GM13976 (cell line): ENCODE results near the gene CH25H.
"Not testable (repeated sequence)": the region's sequence is repeated elsewhere in the genome, so short reads cannot be mapped to it uniquely, and the experiment has no call there.

Experiments used
- DNase-seq: peaks from one replicate; pipeline ENCODE4 v3.0.0; 2012; ENCODE audit warnings: low spot score
- in situ Hi-C: fragments of 300-500 bp; cut with MboI; formaldehyde crosslinking; loops from one replicate; pipeline ENCODE4 v1.12.0; 2022; ENCODE audit warnings: low sequenced_read_pairs, mixed read lengths, inconsistent platforms; ENCODE audit not compliant: unreplicated experiment
- TF ChIP-seq, protein P1 (sequence below): IDR thresholded peaks from 2 replicates; pipeline ENCODE4 v1.5.1; 2012; ENCODE audit warnings: borderline replicate concordance, mild to moderate bottlenecking; ENCODE audit not compliant: insufficient read depth; ENCODE audit errors: extremely low read depth, missing control alignments, control extremely low read depth

The CH25H gene

DNA sequence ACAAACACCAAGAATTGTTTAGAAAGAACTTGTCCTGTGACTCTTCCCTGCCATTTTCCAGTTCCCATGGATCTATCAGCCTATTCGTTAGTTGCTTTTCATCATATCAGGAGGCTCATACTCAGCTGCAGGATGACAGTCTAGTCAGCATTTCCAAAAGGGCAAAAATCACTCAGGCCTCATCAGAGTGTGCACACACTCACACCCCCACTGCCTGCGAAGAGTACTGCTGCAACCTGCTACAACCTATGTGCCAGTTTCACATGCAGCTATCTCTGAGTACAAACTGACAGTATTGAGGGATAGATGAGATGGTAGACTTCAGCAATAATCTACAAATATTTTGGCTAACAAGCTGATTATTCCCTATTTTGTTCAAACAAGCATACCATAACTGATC lies 24.2 kb downstream of the CH25H start:
- DNase-seq: no peak
- TF ChIP-seq, protein P1, sequence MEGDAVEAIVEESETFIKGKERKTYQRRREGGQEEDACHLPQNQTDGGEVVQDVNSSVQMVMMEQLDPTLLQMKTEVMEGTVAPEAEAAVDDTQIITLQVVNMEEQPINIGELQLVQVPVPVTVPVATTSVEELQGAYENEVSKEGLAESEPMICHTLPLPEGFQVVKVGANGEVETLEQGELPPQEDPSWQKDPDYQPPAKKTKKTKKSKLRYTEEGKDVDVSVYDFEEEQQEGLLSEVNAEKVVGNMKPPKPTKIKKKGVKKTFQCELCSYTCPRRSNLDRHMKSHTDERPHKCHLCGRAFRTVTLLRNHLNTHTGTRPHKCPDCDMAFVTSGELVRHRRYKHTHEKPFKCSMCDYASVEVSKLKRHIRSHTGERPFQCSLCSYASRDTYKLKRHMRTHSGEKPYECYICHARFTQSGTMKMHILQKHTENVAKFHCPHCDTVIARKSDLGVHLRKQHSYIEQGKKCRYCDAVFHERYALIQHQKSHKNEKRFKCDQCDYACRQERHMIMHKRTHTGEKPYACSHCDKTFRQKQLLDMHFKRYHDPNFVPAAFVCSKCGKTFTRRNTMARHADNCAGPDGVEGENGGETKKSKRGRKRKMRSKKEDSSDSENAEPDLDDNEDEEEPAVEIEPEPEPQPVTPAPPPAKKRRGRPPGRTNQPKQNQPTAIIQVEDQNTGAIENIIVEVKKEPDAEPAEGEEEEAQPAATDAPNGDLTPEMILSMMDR: no peak
- in situ Hi-C loops: no loop called here

DNA sequence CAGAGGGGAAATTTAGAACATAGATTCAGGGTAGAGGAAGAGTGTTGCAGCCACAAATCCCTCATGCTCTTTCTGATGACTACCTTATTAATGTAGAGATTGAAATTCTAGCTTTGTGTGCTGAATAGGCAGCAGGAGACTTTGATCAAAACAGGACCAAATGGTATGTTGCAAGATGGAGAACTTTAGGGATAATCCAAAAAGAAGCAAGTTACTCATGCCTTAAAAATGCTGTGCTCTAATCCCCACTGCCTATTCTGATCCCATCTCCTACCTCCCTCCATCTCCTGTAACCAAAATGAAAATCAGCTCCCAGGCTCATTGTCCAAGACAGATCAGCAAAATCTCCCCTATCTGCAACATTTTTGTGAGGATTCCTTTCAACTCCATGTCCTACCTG lies 31.3 kb downstream of the CH25H start:
- in situ Hi-C loops: no loop called here
- TF ChIP-seq, protein P1: no peak
- DNase-seq: no peak

DNA sequence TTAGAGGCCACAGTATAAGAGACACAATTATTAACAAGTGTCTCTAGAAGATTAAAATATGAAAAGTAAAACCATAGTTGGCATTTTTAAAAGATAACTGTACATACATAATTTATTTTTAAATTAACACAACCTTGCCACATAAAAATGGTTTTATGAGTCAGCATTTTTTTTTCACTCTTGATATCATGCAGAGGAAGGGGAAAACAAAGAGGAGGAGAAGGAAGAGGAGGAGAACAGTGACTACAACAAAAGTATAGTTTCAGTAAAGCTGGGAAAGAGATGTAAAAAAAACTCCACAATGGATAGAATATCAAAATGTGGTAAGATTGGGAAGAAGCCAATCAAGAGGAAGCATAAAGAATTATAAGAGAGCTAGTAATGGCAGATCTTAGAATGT lies 34.0 kb downstream of the CH25H start:
- TF ChIP-seq, protein P1: no peak
- in situ Hi-C loops: no loop called here
- DNase-seq: no peak

DNA sequence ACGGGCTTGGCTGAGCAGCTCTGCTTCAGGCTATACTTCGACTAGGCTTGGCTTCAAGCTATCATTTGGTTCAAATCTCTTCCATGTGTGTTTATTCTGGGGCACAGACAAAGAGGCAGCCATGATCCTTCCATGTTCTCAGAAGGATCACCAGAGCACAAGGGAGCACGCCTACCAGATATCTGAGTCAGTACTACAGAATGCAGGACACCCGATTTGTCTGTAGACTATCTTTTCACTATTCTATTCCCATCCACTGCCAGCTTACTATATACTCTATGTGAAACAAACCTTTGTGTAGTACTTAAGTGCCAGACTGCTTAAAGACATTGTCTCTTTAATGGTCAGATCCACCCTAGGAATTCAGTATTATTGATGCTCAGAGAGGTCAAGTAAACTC lies 35.1 kb downstream of the CH25H start:
- DNase-seq: no peak
- TF ChIP-seq, protein P1: no peak
- in situ Hi-C loops: no loop called here

DNA sequence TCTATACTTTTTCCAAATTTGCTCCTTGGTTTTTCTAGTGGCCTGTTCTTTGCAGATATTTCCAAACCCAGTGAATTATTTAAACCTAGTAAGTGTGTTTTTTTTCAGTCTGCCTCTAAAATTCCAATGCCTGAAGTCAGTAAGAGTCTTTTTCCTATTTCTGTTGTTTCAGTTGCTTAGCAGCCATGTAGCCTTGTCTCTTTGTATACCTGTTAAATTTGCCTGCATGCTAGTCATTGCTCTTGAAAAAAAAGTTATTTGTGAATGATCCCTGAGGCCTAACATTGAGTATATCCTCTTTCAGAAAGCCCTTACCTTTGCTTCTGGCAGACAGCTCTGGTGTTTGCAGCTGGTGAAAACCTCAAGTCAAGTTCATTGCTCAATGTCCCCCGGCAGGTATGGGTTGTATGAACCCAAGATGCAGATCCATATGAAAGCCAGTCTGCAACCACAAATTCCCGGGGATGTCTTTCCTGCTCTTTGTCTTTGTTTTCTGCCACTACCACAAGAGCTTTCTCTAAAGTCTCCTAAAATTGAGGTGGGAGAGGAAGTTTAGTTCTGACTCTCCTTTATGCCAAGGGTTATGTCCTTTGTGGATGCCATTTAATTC lies 35.7 kb downstream of the CH25H start:
- DNase-seq: no peak
- in situ Hi-C loops: no loop called here
- TF ChIP-seq, protein P1: no peak

DNA sequence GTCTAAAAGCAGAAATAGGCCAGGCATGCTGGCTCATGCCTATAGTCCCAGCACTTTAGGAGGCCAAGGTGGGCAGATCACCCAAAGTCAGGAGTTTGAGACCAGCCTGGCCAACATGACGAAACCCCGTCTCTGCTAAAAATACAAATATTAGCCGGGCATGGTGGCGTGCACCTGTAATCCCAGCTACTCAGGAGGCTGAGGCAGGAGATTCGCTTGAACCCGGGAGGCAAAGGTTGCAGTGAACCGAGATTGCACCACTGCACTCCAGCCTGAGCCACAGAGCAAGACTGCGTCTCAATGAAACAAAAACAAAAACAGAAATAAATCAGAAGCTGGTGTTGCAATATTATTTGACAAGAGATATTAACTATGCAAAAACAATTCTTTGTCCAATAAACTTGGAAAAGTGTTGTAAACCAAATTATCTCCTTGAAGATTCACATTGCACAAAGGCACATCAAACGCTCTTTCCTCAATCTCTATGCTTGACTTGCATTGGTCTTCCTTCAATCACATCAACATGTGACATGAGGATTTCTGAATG lies 38.7 kb downstream of the CH25H start:
- in situ Hi-C loops, DNase-seq: not testable (repeated sequence)

DNA sequence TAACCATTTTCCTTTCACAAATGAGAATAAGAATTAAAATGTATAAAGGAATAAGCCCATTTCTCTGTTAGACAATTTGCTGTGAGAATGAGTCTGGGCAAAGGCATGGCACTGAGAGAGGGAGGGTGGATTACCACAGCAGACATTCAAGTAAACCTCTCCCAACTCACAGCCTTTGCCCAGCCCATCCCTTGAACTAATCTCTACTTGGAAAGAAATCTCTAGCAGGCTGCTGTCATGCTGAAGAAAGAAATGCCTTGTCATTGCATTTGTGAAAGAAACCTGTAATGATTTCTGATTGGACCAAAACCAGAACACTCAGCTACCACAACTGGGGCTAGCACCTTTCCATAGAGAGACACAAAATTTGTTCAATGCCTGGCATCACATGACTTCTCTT lies 39.2 kb downstream of the CH25H start:
- DNase-seq: no peak
- TF ChIP-seq, protein P1: no peak
- in situ Hi-C loops: no loop called here
